Left renal cortex interstitium (tissue), 4 donors: Measurements from ENCODE around the gene KBTBD13. TPM values are rescaled to one million over a fixed set of nuclear protein-coding genes. Genes with fewer than 3 reads are reported as not detected.

Experiments used
- DNase-seq, 4 donors: peaks; one replicate each; pipeline ENCODE4 v3.0.0-alpha.2; 2013; ENCODE audit warnings: low read depth in 4 of 4, low spot score in 2 of 4, missing footprints in 1 of 4
- polyA plus RNA-seq, 4 donors: library from polyadenylated mRNA; unstranded; fragments of 120-200 nt; gene quantifications; one replicate each; pipeline ENCODE4 v1.2.1, GENCODE V29; 2013; ENCODE audit not compliant: insufficient read length in 4 of 4

The KBTBD13 gene
- polyA plus RNA-seq, 4 donors: 0.04 to 0.05 (median 0.05) TPM; not detected in 1

DNA sequence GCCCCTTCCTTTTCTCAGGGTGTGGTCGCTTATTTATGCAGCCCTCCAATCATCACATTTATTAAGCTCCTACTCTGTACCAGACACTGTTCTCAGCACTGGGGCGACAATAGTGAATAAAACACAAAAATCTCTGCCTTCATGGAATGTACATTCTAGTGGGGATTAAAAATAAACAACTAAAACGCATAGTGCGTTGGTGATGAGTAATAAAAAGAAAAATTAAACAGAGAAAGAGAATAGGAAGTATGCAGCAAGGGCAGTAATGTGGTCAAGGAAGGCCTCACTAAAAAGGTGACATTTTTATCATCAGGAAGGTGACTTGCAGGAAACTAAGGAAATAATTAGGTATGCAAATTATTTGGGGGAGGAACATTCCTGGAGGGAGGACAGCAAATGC lies 26.3 kb upstream of the KBTBD13 start:
- DNase-seq: no peak

DNA sequence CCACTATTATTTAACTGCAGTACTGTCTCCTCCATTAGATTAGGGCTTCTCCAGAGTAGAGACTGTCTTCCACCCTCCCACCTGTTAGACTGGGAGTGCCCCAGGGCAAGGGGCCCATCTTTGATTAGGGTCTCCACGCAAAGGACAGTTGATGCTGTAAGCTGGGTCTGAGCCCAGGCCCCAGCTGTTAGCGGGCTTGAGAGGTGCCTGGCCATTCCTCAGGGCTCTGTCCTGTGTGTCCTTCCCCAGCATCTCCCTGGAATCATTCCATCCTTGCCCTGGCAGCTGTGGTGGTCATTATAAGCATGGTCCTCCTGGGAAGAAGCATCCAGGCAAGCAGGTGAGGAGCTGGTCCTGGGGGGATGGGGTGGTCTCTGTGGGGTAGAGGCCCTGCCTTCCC lies 25.3 kb upstream of the KBTBD13 start:
- no peak for DNase-seq

DNA sequence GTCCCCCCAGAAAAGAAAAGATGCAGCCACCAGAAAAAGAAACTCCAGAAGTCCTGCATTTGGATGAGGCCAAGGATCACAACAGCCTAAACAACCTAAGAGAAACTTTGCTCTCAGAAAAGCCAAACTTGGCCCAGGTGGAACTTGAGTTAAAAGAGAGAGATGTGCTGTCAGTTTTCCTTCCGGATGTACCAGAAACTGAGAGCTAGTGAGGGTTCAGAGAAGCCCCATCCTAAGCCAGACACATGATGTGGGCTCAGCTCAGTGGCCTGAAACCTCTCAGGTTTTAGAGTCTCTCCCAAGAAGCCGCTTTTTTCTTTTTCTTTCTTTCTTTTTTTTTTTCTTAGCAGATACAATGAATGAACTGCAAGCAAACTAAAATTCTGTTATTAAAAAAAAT lies 23.6 kb upstream of the KBTBD13 start:
- DNase-seq: no peak

DNA sequence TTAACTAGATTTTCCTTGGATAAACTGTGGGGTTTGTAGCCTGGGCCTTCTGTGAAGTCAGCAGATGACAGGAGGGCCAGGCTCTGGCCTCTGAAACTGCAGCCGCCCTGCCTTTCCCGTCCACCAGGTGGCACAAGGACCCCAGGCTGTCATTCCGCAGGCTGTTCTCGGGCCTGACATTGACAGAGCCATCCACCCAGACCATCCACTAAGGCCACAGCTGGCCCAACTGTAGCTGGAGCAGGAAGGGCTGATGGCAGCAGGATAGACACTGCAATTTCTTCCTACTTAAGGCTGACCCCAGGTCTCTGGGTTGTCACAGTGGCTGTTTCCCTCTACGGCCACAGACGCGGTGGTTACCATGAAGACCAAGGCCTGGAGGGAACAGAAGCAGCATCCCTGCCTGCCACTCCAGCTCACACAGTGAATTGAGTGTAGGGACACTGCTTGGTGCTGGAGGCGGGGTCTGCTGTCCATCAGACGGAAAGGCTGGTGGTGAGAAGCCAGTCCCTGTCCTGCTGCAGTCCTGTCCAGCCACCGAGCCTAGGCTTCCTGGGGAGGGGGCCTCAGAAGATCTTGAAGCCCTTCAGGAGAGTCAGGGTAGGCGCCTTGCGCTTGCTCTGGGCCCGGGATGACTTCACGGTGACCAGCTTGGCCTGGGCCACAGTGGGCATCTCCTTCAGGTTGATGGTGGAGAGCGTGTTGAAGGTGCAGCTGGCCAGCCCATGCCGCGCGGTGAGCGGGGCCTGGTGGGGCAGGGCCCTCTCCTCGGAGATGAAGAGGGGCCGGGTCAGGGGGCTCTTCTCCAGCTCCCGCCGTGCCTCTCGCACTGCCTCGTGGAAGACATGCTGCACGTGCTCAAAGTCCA lies 22.0 kb upstream of the KBTBD13 start:
- DNase-seq: no peak

DNA sequence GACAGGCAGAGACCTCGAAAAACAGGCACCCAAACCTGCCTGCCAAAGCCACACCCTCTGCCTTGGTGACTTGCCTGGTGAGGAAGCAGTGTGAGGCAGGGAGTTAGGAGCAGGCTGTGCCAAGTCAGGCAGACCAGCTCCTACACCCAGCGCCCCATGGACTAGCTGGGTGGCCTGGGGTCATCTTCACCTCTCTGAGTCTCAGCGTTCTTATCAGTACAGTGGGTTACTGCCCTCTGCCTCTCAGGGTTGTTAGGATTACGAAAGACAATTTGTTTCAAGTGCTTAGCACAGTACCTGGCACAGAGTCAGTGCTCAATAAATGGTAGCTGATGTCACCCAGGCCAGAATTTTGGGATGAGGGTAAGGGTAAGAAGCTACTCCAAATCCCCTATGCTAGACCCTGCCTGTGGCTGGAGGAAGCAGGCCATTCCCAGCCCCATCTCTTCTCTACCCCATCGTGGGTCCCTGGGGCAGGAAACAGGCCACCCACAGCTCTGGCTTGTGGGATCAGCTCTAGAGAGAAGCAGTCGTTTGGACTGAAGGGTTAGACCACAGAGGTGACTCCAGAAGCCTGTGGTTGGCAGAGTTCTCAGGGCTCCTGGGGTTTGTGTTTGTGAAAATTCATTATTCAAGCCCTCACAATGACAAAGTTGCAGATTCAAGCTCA lies 21.2 kb upstream of the KBTBD13 start:
- no peak for DNase-seq

DNA sequence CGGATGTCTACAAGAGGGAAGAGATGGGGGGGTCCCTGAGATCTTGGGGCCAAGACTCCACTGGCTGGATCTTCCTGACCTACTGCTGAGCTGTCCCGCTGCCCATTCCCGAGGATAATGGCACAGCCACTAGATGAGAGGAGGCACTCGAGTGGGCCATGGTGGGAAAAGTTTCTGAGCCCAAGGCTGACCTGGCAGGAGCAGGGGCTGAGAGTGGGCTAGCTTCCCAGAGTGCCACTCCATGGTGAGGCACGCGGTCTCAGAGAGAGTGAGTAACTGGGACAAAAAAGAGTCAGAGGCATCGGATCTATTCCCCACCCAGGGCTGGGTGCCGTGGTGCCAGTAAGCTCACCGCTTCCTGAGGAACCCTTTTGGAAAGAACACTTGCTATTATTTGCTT lies 20.4 kb upstream of the KBTBD13 start:
- DNase-seq: no peak

DNA sequence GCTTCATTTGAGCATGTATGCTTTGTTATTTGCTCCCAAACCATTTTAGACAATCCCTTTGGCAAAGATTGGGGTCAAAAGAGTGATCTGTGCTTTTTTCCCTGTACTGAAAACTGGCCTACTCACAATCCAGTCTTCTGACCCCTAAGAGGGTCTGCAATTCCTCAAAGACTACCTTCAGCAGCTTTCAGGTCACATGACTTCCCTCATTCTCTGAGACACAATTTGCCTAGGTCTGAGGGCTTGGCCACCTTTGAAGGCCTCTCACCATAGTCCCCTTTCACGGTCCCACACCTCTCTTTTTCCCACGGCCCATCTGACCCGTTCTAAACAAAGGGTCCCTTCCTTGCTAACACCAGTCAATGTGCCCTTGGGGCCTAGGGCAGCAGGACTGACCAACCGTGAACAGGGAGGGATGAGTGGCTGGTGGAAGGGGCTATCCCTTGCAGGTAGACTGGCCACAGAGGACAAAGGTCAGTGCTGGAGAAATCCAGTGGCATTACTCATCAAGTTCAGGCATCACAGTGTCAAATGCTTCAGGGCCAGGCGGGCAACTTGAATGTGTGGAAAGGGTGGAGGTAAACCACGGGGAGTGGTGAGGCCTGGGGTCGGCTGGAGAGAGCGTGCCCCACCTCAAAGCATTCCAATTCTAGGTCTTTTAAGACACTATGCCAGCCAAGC lies 19.5 kb upstream of the KBTBD13 start:
- DNase-seq: no peak

DNA sequence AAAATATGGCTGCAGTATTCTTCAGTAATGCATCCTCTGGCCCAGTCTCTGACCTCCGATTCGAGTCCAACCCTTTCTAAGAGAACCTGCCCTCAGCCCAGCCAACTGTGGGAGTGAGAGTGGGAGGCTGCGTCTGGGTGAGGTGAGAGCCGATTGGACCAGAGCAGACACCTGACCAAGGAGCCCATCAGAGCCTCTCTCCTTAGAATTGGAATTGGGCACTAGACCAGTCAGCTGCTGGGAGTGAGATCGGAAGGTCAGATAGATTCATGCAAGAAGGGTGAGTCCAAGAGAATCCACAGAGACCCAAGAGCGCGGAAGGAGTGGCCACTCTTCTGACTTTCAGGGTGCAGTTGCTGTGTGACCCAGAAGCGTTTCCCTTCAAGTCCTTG lies 19.0 kb upstream of the KBTBD13 start:
- no peak for DNase-seq

DNA sequence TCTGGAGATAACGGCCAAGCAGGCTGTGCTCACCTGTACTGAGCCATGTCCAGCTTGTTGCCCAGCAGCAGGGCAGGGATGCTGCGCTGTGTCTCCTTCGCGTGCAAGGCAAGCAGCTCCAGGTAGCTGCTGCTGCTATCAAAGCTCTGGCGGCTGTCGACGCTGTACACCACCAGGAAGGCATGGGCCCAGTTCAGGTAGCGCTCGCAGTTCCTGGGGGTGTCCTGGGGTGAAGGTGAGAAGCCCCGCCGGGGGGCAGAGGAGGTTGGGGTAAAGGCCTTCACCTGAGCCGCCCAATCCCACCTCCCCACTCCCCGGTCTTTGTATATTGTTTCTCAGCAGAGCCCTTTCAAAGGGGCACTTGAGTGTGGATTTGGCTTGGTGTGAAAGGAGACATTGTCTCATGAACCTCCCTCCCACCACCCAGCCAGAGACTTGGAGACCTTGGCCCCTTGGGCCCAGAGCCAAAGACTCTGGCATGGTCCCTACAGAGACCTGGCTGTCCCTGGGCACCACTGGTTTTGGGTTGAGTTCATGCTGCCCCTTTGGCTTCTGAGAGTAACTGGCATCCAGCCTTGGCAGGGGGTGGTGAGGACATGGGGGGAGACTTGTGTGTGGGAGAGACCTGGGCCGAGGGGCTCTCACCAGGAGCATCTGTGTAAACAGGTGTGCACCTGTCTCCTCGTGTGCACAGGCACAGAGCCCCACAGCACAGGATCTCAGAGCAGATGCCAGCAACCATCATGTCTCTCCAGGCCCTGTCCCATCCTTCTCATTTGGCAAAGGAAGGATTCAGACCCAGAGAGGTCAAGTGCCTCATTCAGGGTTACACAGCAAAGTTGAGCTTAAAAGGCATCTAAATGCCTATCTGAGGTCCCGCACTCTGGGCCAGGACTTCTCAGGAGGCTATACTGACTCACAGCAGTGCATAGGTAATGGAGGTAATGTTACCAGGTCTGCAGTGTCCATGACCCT lies 17.9 kb upstream of the KBTBD13 start:
- DNase-seq: no peak

DNA sequence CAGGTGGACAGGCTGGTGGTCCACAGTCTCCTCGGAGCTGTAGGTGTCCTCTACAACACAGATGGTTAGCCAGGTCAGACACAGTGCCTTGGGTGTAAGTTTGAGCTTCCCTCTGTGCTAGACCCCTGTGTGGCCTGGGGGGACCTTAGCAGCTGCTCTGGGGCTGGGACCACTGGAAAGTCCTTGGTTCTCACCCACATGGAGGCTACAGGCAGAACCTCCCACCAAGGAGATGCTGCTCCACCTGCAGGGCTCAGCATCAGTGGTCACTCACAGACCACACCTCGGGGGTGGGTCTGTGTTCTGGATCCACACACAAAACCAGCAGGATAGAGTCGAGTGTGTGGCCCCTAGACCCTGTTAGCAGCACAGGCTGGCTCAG lies 17.2 kb upstream of the KBTBD13 start:
- no peak for DNase-seq

DNA sequence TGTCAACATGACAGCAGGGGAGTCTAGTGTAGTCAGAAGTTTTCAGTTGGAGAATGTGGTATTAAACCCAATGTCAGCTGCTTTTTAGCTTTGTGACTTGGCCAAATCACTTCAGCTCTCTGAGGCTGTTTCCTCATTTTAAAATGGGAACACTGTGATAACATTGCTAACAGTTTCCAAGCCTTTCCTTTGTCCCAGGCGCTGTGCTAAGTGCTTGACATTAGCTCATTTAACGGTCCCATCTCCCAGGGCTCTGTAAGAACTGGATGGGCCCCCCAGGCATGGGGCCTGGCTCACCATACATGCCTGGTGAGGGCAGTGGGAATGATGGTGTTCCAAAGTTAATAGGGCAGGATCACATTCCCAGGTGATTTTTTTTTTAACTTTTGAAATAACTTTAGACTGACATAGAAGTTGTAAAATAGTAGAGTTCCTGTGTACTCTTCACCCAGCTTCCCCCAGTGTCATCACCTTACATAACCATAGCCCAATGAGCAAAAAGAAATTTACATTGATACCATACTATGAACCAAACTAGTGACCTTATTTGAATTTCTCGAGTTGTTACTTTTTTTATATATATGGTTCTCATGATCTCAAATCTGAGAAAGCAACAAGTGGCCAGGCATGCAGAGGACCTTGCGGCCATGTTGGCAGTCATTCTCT lies 16.5 kb upstream of the KBTBD13 start:
- DNase-seq: no peak

DNA sequence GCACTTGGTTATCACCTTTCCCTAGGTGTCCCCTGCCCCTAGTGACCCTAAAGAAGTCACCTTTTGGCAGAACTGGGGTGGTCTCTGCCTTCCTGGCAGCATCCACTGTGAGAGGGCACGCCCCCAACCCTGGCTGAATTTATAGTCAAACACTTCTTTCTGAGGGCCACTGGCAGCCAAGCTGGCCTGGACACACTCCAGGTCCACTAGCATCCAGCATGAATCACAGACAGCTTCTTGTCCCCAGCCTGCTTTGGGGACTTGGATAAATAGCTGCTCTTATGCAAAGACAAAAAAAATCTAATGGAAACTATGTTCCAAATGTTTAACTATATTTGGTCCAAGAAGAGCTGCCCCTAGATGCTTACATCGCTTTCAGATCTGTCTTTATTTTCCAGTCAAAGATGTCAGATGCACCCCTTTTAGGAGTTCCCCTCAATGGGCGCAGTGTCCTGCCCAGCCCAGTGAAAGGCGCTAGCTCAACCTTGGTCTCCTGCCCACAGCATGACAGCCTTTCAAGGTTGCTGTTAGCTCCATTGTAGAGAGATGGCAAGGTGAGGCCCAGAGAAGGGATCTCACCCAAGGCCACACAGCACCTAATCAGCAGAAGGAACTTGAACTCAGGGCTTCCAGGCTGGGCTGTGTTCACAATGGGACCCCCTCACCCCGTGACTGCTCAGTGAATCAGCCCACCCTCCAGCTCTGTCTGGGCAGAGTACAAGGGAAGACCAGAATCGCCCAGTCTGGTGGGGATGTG lies 15.7 kb upstream of the KBTBD13 start:
- DNase-seq: no peak

DNA sequence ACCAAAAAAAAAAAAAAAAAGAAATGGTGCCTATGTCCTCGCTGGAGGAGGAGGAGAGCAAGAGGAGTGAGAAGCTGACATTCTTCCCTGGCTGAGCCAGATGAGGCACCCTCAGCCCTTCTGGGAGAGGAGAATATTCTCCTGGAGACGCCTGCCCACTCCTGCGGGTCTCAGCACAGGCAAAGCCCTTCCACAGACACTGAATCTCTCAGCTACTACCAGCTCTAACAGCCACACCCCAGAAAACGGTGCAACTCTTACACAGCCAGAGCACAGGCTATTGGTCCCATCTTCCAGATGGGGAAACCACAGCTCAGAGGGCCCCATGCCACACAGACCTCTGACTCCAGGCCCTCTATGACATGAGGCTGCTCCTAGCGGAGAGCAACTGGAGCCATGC lies 14.5 kb upstream of the KBTBD13 start:
- DNase-seq: no peak

DNA sequence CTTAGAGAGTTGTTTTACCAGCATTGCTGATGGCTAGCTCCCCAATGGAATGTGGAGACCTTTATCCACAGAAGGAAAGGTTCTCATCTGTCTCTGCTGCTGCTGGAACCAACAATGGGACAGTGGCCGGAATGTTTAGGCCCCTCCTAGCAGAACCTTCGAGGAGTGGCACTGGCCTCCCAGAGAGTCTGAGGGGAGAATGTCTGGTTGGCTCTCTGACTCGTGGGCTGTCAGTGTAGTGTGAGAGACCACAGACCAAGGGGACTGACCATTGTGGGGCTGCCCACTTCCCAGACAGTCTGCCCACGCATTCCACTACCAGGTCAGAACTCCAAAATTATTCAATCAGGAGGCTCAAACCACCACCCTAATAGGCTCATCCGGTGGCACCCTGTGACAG lies 13.8 kb upstream of the KBTBD13 start:
- no peak for DNase-seq

DNA sequence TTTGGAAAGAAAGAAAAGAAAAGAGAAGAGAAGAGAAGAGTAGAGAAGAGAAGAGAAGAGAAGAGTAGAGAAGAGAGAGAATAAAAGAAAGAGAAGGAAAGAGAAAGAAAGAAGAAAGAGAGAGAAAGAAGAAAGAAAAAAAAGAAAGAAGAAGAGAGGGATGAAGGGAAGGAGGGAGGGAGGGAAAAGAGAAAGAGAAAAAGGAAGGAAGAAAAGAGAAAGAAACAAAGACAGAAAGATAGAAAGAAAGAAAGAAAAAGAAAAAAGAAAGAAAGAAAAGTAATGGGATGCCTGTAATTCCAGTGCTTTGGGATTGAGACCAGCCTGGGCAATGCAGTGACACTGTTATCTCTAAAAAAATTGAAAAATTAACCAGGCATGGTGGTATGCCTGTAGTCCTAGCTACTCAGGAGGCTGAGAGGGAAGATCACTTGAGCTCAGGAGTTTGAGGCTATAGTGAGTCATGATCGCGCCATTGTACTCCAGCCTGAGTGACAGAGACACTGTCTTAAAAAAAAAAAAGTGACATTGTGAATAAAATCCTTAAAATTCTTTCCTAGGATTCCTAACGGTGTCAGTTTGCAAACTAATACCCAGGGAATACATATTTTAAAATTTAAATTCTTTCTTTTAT lies 10.4 kb upstream of the KBTBD13 start:
- DNase-seq: no peak

DNA sequence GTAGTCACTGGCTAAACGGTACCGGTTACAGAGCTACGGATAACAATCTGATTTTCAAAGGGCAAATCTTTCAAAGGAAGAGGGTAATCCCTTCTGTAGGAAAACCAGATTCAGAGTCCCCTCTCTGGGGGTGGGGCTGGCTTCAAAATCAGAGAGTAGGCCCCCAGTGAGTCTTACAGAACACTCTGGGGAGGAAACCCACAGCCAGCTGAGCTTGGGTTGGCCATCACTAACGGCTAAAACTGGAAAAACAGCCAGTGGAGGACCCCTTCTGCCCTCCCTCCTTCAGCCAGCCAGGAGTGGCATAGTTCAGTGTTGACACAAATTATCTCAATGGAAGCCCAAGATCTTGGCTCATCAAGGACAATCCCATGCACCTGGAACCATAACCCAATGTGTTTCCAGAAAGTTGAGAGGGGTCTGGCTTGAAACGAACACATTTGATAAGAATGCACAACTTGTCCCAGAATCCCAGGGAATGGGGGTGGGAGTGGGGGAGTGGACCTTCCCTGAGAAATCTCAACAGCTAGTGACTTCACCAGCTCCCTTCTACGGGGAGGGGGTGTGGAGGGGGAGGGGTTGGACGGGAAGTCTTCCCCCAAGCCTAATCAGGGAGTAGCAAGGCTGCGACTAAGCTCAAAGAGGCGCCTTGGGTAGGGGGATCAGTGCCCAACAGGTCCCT lies 9.8 kb upstream of the KBTBD13 start:
- no peak for DNase-seq

DNA sequence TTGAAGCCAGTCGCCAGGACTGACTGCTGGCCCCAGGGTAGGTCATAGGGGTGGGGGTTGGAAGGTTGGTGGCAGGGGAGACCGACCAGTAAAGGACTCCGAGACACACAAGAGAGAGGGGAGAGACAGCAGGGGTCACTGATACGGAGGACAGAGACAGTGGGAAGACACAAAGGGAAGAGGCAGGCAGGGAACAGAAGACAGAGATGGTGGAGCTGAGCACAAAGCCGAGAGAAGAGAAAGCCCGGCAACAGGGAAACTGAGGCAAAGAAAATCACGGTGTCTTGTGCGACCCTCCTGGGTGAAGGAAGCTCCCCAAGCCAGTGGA lies 9.3 kb upstream of the KBTBD13 start:
- DNase-seq: no peak

DNA sequence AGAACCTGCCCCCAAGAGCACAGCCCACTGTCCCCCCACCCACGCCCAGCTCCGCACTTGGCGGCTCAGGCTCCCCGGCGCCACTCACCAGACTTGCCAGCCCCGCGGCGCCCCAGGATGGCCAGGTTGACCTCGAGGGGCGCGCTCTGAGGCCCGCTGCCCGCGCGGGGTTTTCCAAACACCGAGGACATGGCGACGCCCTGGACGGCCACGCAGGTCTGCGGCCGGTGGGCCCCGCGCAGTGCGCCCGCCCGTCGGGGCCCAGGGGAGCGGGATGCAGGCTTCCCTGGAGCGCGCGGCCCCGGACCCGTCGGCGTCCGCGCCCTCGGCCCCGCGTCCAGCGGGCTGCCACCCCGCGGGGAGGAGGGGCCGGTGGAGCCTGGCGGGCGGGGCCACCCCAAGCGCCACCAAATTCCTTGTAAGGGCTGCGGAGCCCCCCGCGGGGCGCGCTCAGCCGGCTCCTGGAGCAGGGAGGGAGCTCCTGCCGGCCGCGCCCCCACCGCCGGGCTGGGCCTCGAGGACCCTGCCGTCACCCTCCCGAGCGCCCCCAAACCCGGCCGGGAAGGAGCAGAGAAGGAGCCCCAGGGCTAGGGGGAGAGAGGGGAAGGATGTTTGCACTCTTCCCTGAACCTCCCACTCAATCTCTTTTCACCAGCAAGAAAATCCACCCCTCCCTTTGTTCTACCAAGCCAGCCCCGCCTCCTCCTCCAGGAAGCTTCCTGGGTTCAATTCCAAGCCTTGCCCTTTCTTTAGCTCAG lies 8.7 kb upstream of the KBTBD13 start, which contains the start of gene RASL12:
TSS of gene RASL12 (minus strand) at position 347 of the 758 bp plus-strand sequence. CDS start at position 191, 156 bp downstream.
- no peak for DNase-seq
